Cerebellar cortex (tissue), 1 donor: ENCODE results near the gene TP53RK.
A peak's percentile ranks its signal among the peaks of the same experiment; 100 is the strongest.

Experiments
- DNase-seq: peaks from one replicate; pipeline ENCODE4 v3.0.0-alpha.2; 2015; ENCODE audit warnings: low spot score

The TP53RK gene

DNA sequence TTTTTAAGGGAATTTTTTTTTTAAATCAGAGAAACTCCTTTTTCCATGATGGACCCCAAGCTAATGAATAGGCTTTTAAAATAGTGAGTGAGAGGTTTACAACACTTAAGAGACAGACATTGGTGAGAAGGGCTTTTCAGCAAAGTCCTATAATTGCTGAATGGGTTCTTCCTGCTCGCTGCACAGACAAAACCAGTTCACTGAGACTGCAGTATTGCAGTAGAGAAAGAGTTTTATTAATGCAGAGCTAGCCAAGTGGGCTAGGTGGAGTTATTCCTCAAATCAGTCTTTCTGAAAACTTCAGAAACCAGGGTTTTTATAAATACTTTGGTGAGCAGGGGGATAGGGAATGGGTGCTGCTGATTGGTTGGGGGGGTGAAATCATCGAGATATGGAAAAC lies 17.0 kb upstream of the TP53RK start:
- no peak for DNase-seq

DNA sequence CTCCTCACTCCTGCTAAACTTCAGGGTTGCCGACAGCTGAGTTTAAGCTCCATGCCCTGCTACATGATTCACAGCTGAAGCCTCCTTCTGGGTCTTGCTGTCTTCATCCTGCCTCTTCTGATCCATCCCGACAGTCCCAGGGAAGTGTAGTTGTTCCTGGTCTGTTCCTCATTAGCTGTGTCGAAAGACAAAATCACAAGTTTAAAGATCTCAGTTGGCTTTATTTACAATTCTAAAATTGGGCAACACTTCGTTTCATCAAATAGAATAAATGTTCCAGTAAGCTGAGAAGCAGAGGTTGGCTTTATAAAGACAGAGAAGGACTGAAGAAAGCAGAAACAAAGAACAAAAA lies 16.1 kb upstream of the TP53RK start:
- no peak for DNase-seq

DNA sequence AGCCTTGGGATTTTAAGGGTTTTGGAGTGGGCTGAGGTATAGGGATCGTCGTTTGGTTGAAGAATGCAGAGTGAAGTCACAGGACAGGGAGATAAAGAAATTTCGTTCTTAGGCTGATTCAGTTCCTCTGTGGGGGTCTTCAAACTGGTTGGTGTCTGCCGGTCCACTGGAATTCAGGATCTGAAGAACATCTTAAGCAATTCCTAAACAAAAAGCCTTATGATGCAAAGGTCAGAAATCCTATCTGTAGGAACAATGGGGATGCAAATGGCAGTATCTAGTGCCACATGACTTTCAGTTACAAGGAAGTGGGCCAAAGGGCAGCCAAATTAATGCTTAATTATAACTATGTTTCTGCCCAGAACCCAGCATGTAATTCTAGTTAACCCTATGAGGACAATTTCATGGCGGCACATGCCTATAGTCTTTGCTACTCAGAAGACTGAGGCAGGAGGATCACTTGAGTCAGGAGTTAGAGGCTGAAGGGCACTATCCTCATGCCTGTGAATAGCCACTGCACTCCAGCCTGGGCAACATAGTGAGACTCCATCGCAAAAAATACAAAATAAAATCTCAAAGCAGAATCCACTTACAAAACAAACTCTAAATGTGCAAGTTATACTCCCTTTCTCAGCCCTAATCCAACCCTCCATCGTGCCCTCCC lies 15.6 kb upstream of the TP53RK start:
- DNase-seq: no peak

DNA sequence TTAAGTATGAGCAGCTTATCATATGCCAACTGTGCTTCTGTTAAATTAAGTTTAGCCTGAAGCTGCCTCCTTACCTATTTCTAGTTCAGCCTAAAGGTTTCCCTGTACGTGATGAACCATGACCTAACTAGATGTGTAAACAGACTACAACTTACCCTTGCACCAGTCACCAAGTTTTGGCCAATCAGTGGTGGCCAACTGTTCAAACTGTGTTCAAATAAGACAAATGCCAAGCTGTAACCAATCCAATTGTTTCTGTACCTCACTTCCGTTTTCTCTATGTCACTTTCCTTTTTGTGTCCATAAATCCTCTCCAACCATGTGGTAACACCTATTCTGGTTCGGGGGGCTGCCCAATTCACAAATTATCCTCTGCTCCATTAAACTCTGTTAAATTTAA lies 14.2 kb upstream of the TP53RK start:
- no peak for DNase-seq

DNA sequence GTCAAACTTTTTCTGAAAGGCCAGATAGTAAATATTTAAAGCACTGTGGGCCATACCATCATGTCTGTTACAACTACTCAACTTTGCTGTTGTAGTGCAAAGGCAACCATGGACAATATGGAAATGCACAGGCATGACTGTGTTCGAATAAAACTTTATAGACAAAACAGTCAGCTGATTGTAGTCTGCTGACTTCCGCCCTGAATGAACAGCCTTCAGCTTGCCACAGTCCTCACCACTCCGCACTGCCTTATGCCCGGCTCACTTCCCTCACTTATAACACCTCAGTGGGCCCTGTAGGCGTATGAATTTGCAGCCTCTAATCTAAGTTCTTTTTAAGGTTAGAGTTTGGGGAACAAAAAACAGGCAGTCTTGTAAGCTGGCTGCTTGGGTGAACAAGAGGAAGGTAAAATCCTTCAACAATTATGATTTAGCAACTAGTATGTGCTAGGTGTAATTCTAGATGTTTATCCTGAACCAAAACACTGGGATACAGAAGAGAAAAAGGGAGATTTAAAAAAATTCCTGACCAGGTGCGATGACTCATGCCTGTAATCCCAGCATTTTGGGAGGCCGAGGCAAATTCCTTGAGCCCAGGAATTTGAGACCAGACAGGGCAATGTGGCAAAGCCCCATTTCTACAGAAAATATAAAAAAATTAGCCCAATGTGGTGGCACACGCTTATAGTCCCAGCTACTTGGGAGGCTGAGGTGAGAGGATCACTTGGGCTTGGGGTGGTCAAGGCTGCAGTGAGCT lies 13.4 kb upstream of the TP53RK start:
- DNase-seq: no peak

DNA sequence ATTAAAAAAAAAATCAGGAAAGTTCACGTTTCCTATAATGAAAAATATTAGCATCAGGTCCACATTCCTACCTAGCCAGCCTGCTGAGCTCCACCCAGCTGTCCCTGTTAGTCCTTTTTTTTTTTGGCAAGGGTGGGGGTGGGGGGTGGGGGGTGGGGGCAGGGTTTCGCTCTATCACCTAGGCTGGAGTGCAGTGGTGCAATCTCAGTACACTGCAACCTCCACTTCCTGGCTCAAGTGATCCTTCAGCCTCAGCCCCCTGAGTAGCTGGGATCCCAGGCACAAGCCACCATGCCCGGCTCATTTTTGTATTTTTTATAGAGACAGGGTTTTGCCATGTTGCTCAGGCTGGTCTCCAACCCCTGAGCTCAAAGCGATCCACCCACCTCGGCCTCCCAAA lies 12.7 kb upstream of the TP53RK start:
- DNase-seq: no peak

DNA sequence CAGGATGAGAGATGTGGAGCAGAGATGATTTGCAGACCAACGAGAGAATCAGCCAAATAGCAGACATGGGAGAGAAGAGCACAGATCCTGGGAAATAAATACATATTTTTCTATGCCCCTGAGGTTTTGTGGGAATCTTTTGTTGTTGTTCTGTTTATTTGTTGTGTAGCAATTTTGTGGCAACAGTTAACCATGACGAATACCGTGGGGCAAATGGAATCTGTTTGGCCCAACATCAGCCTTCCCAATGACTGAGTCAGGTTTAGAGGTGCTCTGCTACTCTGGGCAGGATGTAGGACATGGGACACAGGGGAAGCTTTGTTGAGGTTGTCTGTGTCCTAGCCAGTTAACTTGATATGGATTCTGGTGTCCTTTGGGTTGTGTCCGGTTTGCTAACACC lies 12.3 kb upstream of the TP53RK start:
- no peak for DNase-seq

DNA sequence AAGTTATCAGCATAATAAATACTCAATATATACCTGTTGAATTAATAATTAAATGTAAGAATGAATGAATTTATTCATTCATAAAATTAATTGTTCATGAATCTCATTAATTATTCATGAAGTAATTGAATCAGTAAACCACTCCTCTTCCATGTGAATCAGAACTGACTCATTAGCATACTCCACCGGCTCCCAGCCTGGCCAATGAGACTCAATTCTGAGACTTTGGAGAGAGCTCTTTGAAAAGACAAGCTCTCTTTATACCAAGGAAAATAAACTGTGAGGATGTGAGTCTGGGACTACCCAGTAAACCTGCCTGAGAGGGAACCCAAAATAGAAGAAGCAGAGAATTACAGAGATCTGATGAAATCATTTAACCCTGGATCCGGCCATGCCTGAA lies 11.8 kb upstream of the TP53RK start:
- no peak for DNase-seq

DNA sequence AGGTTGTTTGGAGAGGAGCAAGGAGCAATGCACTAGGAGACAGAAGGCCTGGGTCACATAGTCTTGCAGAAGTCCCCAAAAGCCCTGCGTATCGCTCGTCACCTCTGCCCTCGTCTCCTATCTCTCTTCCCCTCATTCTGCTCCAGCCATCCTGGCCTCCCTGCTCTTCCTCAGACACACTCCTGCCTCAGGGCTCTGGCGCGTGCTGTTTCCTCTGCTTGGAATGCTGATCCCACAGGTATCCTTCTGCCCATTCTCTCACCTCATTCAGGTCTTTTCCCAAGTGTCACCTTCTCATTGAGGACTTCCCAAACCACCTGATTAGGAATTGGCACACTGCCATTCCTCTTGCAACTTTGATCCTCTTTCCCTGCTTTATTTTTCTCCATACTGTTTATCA lies 11.2 kb upstream of the TP53RK start:
- no peak for DNase-seq

DNA sequence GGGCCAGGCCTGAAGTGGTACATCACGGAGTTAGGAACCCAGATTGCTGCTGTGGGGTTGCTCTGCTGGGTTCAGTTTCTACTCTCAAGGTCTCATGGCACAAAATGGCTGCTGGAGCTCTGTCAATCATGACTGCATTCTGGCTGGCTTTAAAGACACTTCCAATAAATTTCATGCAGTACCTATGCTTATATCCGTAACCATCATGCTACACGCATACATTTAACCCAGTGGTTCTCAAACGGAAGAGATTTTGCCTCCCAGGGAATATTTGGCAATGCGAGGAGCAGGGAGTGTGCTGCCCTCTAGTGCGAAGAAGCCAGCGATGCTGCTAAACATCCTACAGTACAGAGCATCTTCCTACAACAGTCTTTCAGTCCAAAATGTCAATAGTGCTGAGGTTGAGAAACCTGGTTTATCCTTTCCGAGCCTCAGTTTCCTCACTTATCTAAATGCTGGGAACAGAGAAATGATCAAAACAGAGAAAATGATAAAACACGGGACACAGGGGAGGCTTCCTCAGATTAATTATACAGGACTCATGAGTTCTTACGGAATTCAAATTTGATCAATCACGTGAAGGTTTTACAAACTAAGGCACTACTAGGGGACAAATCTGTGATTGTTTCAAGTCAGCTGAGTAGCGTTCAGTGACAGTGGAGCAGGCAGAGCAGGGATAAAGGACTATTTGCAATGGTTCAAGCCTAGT lies 10.6 kb upstream of the TP53RK start:
- DNase-seq: peak; percentile 36

DNA sequence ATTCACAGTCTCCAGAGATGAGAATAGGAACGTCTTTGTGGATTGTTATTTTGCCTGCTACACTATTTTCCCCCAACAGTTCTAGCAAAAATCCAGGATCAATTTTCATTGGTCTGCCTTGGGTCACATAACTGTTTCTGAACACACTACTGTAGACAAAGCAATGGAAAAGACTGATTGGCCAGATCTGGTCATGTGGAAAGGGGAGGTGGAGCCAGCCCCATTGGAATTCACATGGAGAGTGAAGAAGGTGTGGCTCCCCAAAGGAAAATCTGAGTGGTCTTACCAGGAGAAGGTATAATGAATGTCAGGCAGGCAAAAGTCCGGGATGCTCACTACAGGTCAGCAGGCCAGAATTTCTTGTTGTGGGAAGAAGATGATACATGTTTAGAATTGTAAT lies 9.5 kb upstream of the TP53RK start:
- DNase-seq: no peak

DNA sequence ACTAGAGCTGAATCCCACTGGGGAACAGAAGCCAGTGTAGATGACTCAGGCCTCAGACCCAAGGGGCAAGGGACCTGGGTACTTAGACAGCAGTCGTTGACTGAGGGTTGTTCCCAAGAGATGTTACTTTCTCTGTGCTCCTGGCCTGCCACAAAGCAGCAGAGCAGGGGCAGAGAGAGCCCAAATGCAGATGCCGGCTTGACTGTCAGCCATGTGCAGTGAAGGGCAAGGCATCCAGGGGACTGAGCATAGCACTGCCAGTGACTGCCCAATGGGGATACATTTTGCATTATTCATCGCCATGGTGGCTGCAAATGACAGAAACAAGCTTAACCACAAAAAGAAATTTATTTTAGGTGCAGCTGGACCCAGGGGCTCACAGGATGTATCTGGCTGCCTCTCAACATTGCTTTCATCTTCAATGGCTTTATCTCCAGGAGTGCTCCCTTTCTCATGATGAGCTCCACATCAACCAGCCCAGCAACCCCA lies 7.6 kb upstream of the TP53RK start:
- DNase-seq: no peak

DNA sequence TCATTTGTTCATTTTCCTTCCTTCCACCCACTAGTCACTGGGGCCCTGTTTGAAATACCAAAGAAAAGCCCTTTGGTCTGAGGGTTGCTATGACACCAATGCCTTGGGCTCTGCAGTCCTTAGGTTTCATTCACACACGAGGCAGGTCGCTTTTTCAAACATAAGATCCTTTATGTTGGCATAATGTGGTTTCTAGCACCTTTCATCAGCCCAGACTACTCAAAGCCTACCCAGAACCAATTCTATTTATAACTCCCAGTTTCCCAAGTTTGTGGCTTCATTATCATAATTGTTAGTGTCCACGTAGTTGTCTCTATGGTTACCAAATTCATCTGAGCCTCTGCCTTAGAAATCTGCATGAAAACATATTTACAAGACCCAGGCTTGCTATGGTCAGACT lies 6.6 kb upstream of the TP53RK start:
- DNase-seq: no peak

DNA sequence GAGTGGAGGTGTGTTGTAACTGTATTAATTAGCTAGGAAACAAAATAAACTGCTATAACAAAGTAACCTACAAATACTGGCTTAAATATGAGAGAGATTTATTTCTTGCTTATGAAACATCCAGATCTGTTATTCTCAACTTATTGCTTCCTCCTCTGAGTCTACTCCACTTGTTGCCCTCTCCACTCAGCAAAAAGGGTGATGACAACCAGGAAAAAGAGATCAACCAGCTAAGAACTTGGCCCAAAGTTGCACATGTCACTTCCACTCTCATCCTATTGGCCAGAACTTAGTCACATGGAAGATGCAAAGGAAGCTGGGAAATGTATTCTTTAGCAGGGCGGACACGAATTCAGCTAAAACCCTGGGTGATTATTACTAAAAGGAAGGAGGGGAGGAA lies 5.2 kb upstream of the TP53RK start:
- DNase-seq: peak; percentile 27

DNA sequence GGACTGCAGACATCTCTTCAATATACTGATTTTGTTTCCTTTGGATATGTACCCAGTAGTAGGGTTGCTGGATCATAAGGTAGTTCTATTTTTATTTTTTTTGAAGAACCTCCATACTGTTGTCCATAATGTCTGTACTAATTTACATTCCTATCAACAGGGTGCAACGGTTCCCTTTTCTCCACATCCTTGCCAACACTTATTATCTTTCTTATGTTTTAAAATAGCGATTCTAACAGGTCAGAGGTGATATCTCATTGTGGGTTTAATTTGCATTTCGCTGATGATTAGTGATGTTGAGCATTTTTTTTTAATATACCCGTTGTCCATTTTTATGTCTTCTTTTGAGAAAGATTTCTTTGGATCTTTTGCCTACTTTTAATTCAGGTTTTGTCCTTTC lies 2.0 kb upstream of the TP53RK start:
- no peak for DNase-seq

DNA sequence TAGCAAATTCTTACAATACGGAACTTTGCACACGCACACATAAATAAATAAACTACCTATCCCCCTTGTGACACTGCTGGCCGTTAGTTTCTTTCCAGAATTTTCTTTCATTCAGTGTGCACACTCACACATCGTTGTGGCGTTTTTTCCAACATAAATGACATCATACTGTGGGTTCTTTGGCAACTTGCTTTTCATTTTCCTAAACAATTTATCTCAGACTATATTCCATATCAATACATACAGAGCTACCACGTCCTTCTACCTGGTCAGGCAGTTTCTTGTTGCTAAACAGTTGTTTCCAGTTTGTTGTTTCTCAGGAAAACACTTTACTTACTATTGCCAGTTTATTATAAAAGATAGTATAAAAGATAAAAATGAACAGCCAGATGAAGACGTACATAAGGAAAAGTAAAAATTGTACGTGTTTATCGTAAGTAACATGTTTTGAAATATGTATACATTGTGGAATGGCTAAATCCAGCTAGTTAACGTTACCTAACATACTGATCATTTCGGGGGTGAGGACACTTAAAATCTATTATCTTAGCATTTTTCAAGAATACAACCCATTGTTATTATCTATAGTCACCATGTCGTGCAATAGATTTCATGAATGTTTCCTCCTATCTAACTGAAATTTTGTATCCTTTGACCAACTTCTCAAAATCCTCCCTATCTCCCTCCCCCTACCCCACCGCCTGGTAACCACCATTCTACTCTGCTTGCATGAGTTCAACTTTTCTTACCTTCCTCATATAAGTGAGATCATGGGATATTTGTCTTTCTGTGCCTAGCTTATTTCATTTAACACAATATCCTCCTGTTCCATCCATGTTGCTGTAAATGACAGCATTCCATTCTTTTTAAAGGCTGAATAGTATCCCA lies 1.2 kb upstream of the TP53RK start:
- no peak for DNase-seq

DNA sequence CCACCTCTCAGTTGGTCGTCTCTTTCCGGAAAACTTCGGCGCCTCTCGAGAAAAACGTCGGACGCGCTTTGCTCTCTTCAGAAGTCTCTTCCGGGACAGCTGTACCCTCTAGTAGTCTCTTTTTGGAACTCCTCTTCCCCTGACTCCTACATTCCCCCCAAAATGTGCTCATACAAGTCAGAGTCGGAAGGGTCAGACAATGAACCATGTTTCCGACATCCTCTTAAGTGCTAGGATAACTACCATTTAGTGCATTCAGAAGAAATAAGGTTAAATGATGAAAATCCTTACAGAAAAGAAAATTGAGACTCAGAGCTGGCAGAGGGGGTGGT lies 476 bp upstream of the TP53RK start:
- DNase-seq: no peak

DNA sequence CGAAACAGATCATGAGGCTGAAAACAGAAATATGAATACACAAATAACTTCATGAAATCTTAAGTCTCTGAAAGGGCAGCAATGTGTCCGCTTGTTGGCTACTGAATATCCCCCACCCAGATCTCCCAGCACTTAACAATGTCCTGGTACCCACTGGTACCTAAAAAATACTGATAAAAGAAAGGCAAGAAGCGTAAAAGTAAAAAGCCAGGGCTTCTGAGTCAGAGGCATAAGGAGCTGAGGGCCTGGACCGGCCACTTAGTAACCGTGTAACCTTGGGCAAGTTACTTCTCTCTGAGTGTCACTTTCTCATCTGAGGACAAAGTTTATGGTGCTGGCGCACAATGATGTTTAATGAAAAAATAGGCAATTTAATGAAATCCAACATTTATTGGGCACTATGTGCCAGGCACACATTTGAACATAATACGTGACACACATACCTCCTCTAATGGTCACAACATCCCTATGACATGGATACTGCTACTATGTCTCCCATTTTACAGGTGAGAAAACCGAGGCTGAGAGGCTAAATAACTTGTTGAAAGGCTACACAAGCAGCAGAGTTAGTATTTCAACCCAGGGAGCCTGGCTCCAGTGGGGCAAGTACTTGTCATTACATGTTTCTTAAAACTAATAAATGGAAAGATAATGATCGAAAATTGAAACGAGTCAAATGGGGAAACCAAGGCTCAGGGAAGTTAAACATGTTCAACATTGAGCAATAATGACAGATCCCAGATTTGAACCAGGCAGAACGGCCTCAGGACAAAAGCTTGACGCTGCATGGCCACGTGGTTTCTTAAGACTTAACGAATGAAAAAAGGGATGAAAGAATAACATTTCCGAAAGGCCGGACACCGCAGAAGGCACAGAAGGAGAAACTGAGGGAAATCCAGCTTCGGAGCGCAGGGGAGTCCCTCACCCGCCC lies 828 bp downstream of the TP53RK start:
- peak; percentile 36 for DNase-seq

DNA sequence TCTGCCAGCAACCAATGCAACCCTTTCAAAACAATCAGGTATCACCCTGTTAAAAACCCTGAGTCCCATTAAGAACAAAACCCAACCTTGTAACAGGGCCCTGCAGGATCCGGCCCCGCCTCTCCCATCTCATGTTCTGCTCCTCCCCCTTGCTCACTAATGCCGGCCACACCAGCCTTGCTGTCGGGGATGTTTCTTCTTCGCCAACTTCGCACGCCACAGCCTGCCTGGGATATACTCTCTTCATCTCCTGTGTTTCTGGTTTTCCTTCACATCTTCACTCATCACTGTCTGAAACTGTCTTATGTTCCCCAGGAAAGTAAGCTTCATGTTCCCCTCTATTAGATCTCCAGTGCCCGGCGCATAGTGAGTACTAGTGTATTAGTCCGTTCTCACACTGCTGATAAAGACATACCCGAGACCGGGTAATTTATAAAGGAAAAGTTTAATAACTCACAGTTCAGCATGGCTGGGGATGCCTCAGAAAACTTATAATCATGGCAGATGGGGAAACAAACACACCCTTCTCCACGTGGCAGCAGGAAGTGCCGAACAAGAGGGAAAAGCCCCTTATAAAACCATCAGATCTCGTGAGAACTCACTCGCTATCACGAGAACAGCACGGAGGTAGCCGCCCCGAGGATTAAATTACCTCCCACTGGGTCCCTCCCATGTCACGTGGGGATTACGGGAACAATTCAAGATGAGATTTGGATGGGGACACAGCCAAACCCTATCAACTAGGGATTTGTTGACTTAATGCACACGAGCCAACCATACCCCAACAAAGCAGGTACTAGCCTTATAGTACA lies 5.1 kb downstream of the TP53RK start:
- no peak for DNase-seq

DNA sequence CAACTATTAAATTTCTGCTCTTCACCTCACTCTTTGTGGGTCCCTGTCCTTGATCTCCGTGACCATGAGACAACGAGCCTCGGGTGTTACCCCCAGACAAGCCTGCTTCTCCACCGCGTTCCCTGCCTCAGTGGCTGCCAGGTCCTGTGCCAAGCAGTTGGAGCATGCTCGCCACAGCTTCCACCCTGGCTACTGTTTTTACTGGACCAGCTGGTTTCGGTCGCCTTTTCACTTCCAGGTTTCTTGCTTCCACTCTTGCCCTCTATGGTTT lies 5.6 kb downstream of the TP53RK start:
- DNase-seq: no peak
